ENCODE data around the gene ALPP.

ALPP gene

DNA sequence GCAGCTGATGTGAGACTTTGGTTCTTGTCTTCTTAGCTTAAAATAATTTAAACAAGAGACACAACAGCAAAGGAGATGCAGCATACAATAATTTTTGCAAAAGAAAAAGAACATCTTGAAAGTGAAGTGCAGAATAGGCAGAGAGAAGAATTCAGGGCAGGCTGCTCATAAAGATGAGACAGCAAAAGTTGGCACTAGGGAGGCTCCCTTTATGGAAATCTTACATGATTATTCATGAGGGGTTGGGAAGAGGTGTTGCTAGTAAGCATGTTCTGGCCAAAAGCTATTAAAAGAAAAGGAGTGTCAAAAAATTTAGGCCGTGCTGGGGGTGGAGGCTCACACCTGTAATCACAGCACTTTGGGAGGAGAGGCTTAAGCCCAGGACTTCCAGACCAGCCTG lies 4.2 kb upstream of the ALPP start:
- Histone ChIP-seq H3K27me3 (ENCODE audit: insufficient read depth, low read length) (0 out of 2 replicates have a peak, but pooled peaks cover 4% of the 10 kb centered on the region), H3K9me2 (ENCODE audit: low read depth, low read length) (no peaks in the 10 kb centered on the region), H3F3A (ENCODE audit: insufficient read depth, low read length) (no peaks in the 10 kb centered on the region)

DNA sequence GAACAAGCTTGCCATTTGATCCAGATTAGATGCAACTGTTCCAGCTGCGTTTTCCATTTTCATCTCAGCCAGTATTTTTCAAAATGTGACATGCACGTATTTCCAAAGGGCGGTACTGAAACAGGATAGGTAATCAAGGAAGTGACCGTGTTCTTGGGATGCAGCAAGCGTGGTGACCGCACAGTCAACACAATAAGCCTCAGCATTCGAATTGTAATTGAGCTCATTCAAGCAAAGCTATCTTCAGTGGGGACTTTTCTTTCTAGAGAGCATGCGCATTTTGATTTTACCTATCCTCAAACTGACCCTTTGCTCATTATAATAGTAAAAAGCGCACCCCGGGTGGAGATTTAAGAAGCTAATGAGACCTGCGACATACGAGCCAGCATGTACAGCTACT lies 3.4 kb upstream of the ALPP start:
- no peak overlapping the region for H3K4me3 ChIP-seq (ENCODE audit: low read depth, low read length, poor library complexity, severe bottlenecking)
- H3K79me2 ChIP-seq (ENCODE audit: insufficient read depth, low read length): no peaks in the 10 kb centered on the region
- H3K27ac ChIP-seq (ENCODE audit: low read depth, low read length, poor library complexity, severe bottlenecking): no peak overlapping the region
- no peaks in the 10 kb centered on the region for H3F3A ChIP-seq (ENCODE audit: insufficient read depth, low read length)
- no peak overlapping the region for H3K4me2 ChIP-seq (ENCODE audit: low read length)
- H3K36me3 ChIP-seq (ENCODE audit: insufficient read depth, low read length): no peaks in the 10 kb centered on the region
- H4K20me1 ChIP-seq (ENCODE audit: insufficient read depth, low read length): no peaks in the 10 kb centered on the region
- no peak overlapping the region for H3K9ac ChIP-seq (ENCODE audit: low read length)
- H3K9me2 ChIP-seq (ENCODE audit: low read depth, low read length): no peaks in the 10 kb centered on the region
- 0 out of 2 replicates have a peak, but pooled peaks cover 4% of the 10 kb centered on the region for H3K27me3 ChIP-seq (ENCODE audit: insufficient read depth, low read length)
- no peak overlapping the region for H2AFZ ChIP-seq (ENCODE audit: low read length)
- H3K9me3 ChIP-seq (ENCODE audit: low read length): no peaks in the 10 kb centered on the region
- TF ChIP-seq, protein P1, sequence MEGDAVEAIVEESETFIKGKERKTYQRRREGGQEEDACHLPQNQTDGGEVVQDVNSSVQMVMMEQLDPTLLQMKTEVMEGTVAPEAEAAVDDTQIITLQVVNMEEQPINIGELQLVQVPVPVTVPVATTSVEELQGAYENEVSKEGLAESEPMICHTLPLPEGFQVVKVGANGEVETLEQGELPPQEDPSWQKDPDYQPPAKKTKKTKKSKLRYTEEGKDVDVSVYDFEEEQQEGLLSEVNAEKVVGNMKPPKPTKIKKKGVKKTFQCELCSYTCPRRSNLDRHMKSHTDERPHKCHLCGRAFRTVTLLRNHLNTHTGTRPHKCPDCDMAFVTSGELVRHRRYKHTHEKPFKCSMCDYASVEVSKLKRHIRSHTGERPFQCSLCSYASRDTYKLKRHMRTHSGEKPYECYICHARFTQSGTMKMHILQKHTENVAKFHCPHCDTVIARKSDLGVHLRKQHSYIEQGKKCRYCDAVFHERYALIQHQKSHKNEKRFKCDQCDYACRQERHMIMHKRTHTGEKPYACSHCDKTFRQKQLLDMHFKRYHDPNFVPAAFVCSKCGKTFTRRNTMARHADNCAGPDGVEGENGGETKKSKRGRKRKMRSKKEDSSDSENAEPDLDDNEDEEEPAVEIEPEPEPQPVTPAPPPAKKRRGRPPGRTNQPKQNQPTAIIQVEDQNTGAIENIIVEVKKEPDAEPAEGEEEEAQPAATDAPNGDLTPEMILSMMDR (IDR thresholded peaks at IDR 0.05; ENCODE audit: low read length): no peak
- TF ChIP-seq EZH2 (IDR thresholded peaks at IDR 0.05; ENCODE audit: borderline replicate concordance, low read length): no peak
- no peaks in the 10 kb centered on the region for H3K4me1 ChIP-seq (ENCODE audit: insufficient read depth, low read length, severe bottlenecking)

More for the DNA sequence above, 4.2 kb upstream of the ALPP start:
- H3K4me1 ChIP-seq (ENCODE audit: insufficient read depth, low read length, severe bottlenecking): no peaks in the 10 kb centered on the region
- H3K4me2 ChIP-seq (ENCODE audit: low read length): no peak overlapping the region
- no peaks in the 10 kb centered on the region for H3K79me2 ChIP-seq (ENCODE audit: insufficient read depth, low read length)
- no peak overlapping the region for H3K27ac ChIP-seq (ENCODE audit: low read depth, low read length, poor library complexity, severe bottlenecking)
- H3K36me3 ChIP-seq (ENCODE audit: insufficient read depth, low read length): no peaks in the 10 kb centered on the region
- no peak overlapping the region for H3K9ac ChIP-seq (ENCODE audit: low read length)
- H4K20me1 ChIP-seq (ENCODE audit: insufficient read depth, low read length): no peaks in the 10 kb centered on the region
- no peak overlapping the region for H3K4me3 ChIP-seq (ENCODE audit: low read depth, low read length, poor library complexity, severe bottlenecking)
- no peak overlapping the region for H2AFZ ChIP-seq (ENCODE audit: low read length)
- TF ChIP-seq, protein P1 (IDR thresholded peaks at IDR 0.05; ENCODE audit: low read length): no peak
- no peak for TF ChIP-seq EZH2 (IDR thresholded peaks at IDR 0.05; ENCODE audit: borderline replicate concordance, low read length)
- H3K9me3 ChIP-seq (ENCODE audit: low read length): no peaks in the 10 kb centered on the region

DNA sequence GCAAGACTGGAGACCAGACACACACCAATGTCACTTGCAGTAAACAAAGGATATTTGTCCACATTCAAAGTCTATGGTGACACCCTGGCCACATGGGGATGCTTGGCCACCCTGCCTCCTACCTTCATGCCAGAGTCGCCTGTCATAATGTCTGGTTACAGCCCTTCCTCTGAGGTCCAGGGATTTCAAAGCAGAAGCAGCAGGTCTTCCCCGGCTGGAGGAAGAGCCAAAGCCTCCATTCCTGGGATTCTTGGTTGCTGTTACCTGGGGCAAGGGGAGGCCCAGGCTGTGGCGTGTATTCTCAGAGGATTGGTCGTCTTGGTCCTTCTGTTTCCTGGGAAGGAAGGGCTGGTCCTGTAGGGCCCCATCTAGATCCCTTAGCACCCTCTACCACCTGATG lies 2.3 kb upstream of the ALPP start:
- Histone ChIP-seq H3K9me3 (ENCODE audit: low read length) (no peaks in the 10 kb centered on the region), H3K27ac (ENCODE audit: low read depth, low read length, poor library complexity, severe bottlenecking) (no peak overlapping the region), H3K4me2 (ENCODE audit: low read length) (no peak overlapping the region), H3F3A (ENCODE audit: insufficient read depth, low read length) (no peaks in the 10 kb centered on the region), H2AFZ (ENCODE audit: low read length) (no peak overlapping the region), H3K36me3 (ENCODE audit: insufficient read depth, low read length) (no peaks in the 10 kb centered on the region), H3K27me3 (ENCODE audit: insufficient read depth, low read length) (0 out of 2 replicates have a peak, but pooled peaks cover 4% of the 10 kb centered on the region), H3K4me3 (ENCODE audit: low read depth, low read length, poor library complexity, severe bottlenecking) (no peak overlapping the region), H3K9ac (ENCODE audit: low read length) (no peak overlapping the region), H4K20me1 (ENCODE audit: insufficient read depth, low read length) (no peaks in the 10 kb centered on the region), H3K9me2 (ENCODE audit: low read depth, low read length) (no peaks in the 10 kb centered on the region), H3K4me1 (ENCODE audit: insufficient read depth, low read length, severe bottlenecking) (no peaks in the 10 kb centered on the region), H3K79me2 (ENCODE audit: insufficient read depth, low read length) (no peaks in the 10 kb centered on the region)
- TF ChIP-seq, protein P1 (IDR thresholded peaks at IDR 0.05; ENCODE audit: low read length): no peak
- no peak for TF ChIP-seq EZH2 (IDR thresholded peaks at IDR 0.05; ENCODE audit: borderline replicate concordance, low read length)
